GM18951 (cell line): ENCODE data around the gene PIP4K2B.

Experiments used
- POLR2A ChIP-seq: IDR thresholded peaks from 4 replicates; pipeline ENCODE4 v1.6.1; 2011; ENCODE audit warnings: mild to moderate bottlenecking; ENCODE audit not compliant: insufficient read length, insufficient read depth; ENCODE audit errors: extremely low read depth
- in situ Hi-C: fragments of 300-500 bp; cut with MboI; formaldehyde crosslinking; loops from one replicate; pipeline ENCODE4 v1.12.0; 2022; ENCODE audit warnings: low sequenced_read_pairs, mixed read lengths, inconsistent platforms; ENCODE audit not compliant: unreplicated experiment

Gene PIP4K2B

DNA sequence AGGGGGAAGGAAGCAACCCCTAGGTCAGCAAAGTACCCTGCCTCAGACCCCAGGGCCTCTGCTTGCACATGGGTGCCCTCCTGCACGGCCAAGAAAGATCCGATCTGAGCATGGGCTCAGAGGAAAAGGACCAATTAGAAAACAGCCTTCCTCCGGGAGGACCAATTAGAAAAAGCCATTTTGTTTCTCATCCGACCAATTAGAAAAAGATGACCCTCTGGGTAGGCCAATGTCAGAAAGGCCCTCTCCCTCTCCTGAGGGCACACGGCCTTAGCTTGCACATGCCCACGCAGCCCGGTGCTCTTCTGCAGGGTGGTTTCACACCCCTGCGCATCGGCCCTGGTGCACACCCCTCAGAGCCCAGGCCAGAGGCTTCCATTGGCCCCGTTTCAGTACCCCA lies 74.3 kb downstream of the PIP4K2B start:
- in situ Hi-C loops: no loop called here
- TF ChIP-seq POLR2A: no peak

DNA sequence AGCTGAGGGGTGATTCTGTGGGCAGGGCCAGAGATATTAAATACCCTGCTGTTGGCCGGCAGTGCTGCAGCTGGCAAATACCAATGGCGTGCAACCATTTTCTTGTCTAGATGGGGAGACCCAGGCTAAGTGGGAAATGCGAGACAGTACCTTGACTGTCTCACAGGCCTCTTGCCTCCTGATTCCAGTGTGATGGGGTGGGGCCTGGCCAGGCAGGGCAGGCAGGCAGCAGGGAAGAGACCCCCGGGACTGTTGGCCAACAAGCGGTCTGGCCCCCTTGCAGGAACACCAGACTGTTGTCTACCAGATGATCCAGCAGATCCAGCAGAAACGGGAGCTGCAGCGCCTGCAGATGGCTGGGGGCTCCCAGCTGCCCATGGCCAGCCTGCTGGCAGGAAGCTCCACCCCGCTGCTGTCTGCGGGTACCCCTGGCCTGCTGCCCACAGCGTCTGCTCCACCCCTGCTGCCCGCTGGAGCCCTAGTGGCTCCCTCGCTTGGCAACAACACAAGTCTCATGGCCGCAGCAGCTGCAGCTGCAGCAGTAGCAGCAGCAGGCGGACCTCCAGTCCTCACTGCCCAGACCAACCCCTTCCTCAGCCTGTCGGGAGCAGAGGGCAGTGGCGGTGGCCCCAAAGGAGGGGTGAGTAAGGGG lies 74.9 kb downstream of the PIP4K2B start:
- no peak for TF ChIP-seq POLR2A

DNA sequence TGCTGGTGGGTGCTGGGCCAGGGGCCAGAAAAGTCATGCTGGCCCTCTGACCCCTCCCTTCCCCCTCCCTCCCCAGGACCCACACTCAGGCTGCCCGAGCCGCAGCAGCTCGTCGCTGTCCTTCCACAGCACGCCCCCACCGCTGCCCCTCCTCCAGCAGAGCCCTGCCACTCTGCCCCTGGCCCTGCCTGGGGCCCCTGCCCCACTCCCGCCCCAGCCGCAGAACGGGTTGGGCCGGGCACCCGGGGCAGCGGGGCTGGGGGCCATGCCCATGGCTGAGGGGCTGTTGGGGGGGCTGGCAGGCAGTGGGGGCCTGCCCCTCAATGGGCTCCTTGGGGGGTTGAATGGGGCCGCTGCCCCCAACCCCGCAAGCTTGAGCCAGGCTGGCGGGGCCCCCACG lies 77.6 kb downstream of the PIP4K2B start:
- in situ Hi-C loops: no loop called here
- no peak for TF ChIP-seq POLR2A

More for the DNA sequence above, 74.9 kb downstream of the PIP4K2B start:
- in situ Hi-C loops: no loop called here

DNA sequence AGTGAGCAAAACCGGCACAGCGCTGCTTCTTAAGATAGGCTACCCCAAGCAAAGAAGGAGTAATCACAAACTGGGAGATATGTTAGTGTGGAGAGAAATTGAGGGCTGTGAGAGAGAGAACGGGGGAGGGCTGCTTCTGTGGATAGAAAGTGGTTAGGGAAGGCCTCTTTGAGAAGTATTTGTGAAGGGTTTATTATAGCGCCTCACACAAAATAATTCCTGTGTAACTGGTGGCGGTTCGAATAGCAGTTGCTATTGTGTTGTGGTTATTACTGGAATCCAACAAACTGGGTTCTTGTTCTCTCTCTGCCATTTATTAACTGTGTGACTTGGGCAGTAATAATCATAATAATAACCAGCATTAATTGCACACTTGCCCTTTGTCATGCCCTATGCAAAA lies 78.4 kb downstream of the PIP4K2B start:
- TF ChIP-seq POLR2A: no peak

DNA sequence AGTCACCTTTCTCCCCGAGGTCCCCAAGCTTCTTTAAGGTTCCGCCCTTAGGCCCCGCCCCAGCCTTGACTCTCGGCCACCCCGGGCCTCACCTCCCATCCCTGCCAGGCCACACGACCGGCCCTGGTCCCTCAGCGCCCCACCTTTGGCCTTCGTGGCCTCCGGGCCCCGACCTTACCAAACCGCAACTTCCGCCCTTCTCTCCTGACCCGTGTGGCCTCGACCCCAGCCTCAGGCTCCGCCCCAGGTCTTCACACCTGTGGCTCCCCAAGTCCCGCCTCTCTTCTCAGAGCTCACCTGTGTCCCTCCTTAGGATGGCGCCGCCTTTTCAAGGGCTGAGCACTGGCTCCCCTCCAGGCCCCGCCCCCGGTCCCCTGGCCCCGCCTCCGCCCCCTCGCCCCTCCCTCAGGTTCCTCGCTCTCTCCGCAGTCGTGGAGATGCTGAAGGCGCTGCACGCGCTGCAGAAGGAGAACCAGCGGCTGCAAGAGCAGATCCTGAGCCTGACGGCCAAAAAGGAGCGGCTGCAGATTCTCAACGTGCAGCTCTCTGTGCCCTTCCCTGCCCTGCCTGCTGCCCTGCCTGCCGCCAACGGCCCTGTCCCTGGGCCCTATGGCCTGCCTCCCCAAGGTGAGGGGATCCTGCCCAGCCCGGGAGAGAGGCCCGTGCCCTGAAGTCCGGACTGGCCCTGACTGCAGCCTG lies 79.3 kb downstream of the PIP4K2B start:
- in situ Hi-C loops: no loop called here

More for the DNA sequence above, 78.4 kb downstream of the PIP4K2B start:
- in situ Hi-C loops: no loop called here

DNA sequence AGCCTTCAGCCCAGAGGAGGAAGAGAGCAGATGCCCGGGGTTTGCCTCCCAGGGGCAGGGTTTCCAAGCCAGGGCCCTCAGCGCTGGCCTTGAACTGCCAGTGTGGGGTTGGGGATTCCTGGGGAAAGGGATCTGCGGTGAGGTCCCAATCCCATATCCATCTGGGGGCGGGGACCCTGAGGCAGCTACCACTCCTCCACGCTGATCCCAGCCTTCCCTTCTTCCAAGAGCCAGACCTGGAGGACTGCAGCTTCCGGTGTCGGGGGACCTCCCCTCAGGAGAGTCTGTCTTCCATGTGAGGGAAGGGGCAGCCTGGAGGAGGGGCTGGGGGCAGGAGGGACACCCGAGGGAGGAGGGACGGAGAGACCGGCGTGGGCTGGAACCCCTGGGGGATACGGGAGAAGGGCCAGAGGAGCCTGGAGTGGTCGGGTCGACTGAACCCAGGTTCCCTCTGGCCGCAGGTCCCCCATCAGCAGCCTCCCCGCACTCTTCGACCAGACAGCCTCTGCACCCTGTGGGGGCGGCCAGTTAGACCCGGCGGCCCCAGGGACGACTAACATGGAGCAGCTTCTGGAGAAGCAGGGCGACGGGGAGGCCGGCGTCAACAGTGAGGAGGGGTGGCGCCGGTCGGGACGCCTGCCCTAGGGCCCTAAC lies 79.9 kb downstream of the PIP4K2B start:
- in situ Hi-C loops: no loop called here
- TF ChIP-seq POLR2A: no peak

More for the DNA sequence above, 79.3 kb downstream of the PIP4K2B start:
- TF ChIP-seq POLR2A: peak; percentile 5

DNA sequence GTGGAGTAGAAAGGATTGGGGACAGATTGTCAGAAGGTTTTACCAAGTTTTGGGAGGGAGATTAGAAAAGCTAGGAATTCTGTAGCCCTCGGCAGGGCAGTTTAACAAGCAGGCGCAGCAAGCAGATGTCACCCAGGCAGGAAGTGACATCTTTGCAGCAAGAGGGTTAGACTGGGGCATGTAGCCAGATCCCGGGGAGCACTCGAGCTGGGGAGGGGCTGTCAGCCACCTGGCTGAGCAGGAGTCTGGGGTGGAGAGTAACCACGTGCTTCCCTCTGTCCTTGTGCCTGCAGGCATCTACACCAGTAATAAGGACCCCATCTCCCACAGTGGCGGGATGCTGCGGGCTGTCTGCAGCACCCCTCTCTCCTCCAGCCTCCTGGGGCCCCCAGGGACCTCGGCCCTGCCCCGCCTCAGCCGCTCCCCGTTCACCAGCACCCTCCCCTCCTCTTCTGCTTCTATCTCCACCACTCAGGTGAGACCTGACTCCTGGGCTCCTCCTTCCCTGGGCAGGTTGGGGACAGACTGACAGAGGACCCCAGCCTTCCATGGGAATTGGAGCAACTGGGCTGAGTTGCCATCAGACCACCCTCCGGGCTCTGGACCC lies 82.1 kb downstream of the PIP4K2B start:
- in situ Hi-C loops: no loop called here
- no peak for TF ChIP-seq POLR2A

DNA sequence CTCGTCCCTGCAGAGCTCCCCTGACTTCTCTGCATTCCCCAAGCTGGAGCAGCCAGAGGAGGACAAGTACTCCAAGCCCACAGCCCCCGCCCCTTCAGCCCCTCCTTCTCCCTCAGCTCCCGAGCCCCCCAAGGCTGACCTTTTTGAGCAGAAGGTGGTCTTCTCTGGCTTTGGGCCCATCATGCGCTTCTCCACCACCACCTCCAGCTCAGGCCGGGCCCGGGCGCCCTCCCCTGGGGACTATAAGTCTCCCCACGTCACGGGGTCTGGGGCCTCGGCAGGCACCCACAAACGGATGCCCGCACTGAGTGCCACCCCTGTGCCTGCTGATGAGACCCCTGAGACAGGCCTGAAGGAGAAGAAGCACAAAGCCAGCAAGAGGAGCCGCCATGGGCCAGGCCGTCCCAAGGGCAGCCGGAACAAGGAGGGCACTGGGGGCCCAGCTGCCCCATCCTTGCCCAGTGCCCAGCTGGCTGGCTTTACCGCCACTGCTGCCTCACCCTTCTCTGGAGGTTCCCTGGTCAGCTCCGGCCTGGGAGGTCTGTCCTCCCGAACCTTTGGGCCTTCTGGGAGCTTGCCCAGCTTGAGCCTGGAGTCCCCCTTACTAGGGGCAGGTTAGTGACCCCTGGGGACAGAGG lies 82.9 kb downstream of the PIP4K2B start:
- TF ChIP-seq POLR2A: no peak

More for the DNA sequence above, 82.9 kb downstream of the PIP4K2B start:
- in situ Hi-C loops: no loop called here
